SK-N-SH (cell line): ENCODE data around the gene PSMB11.

ENCODE experiments used
- TAF1 ChIP-seq: IDR thresholded peaks from 2 replicates; pipeline ENCODE4 v1.6.1; 2012; ENCODE audit warnings: low read depth, mild to moderate bottlenecking, low read length, moderate library complexity, borderline replicate concordance
- TF ChIP-seq, protein P1 (sequence below): IDR thresholded peaks from 2 replicates; pipeline ENCODE4 v1.4.0; 2012; ENCODE audit warnings: low read depth, borderline replicate concordance

DNA sequence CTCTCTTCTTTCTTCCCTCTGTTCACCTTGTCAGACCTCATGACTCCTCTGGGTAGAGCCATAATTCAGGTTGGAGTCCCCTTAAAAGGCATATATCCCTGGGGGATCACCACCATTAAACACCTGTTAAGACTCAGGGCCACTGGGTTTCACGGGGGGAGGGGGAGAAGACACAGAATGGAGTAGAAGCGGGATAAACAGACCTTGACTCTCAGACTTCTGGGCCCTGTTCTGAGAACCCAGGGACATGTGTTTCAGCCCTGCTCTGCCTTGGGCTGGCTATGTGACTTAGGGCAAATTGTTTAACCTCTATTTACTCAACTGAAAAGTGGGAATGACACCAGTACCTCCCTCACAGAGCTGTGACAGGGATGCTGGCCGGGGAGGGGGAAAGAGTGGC is 10.7 kb downstream of the PSMB11 start:
- TF ChIP-seq TAF1, result no peak
- TF ChIP-seq, protein P1, sequence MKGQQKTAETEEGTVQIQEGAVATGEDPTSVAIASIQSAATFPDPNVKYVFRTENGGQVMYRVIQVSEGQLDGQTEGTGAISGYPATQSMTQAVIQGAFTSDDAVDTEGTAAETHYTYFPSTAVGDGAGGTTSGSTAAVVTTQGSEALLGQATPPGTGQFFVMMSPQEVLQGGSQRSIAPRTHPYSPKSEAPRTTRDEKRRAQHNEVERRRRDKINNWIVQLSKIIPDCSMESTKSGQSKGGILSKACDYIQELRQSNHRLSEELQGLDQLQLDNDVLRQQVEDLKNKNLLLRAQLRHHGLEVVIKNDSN, result no peak
